Stimulated activated naive CD4-positive, alpha-beta T cell treated with Interleukin-2 at 50 U/mL for 16 hours (primary cell): ENCODE results near the gene ATG7.
"Not testable (repeated sequence)": the region's sequence is repeated elsewhere in the genome, so short reads cannot be mapped to it uniquely, and the experiment has no call there.

Source experiments
- DNase-seq: peaks from one replicate; lab custom pipeline; 2025; lab: John Stamatoyannopoulos, UW

The ATG7 gene

DNA sequence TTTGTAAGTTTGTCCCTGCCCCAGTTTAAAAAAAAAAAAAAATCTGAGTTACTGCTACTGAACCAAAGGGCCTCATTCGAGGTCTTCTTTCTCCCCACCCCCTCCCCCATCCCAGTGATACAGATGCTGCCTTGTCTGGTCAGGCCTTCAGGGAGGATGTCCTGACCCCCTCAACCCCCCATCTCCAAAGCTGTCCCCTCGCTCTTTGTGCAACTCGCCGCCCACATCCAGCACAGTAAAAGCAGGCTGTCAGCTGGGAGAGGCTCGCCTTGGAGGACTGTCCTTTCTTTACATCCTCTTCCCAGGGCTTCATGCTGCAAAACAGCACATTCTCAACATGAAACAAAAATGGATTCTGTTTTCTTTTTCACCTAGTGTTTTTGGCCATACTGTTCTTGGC, 238.2 kb downstream of the ATG7 start:
- DNase-seq: no peak

- not testable (repeated sequence) for DNase-seq
Observed at GRCh38 chr3:11511606-11512005, 239.4 kb downstream of the ATG7 start.

- DNase-seq: not testable (repeated sequence)
Observed at GRCh38 chr3:11513125-11513816, 241.1 kb downstream of the ATG7 start.

DNA sequence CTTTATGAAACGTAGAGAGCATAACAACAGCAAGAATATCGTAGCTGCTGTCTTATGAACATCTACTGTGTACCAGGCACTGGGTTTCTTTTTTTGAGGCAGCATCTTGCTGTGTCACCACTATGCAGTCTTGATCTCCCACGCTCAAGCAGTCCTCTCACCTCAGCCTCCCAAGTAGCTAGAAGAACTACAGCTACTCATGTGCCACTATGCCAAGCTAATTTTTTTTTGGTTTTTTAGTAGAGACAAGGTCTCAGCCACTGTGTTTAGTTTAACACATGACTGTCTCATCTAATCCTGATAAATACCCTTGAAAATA, 241.6 kb downstream of the ATG7 start:
- DNase-seq: no peak

- DNase-seq: no peak
Observed at GRCh38 chr3:11514191-11514821, 242.1 kb downstream of the ATG7 start.

- no peak for DNase-seq
Observed at GRCh38 chr3:11517601-11518000, 245.4 kb downstream of the ATG7 start.

GRCh38 chr3:11521167-11521566, 249.0 kb downstream of the ATG7 start:
- no peak for DNase-seq

GRCh38 chr3:11522398-11522715, 250.2 kb downstream of the ATG7 start:
- DNase-seq: no peak

DNA sequence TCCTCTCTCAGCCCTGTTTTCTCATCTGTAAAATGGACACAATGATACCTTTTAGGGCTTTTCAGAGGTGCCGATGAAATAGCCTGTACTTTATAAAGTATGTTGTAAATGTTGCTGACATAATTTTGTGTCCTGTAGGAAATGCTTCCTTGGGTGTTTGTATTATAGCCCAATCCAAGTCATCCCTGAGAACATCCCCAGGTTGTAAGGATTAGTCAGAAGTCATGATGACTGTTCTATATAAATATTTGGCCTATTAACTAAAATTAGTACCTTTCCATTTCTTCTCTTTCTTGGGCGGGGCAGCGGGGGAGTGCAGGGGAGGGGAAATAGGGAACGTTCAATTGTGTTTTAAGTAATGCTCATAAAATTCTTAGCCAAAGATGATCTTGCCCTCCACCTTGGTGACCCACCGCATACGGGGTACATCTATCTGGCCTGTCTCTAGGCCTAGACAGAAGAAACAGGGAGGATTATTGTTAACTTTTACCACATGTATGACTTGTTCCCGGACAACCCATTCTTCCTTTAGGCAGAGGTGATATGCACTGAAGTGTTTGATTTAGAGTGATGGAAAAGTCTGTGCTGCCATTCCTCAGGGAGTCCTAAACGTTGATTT, 250.9 kb downstream of the ATG7 start:
- DNase-seq: no peak

GRCh38 chr3:11523572-11524101, 251.4 kb downstream of the ATG7 start:
- no peak for DNase-seq

DNA sequence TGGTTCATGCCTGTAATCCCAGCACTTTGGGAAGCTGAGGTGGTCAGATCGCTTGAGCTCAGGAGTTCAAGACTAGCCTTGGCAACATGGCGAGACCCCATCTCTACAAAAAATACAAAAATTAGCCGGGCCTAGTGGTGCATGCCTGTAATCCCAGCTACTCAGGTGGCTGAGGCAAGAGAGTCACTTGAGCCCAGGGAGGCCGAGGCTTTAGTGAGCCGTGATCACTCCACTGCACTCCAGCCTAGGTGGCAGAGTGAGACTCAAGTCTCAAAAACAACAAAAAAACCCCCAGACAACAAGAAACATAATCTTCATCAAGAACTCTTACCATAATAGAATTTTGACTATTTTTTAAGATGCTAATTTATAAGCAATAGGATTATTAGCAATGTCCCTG, 253.9 kb downstream of the ATG7 start:
- DNase-seq: not testable (repeated sequence)

DNA sequence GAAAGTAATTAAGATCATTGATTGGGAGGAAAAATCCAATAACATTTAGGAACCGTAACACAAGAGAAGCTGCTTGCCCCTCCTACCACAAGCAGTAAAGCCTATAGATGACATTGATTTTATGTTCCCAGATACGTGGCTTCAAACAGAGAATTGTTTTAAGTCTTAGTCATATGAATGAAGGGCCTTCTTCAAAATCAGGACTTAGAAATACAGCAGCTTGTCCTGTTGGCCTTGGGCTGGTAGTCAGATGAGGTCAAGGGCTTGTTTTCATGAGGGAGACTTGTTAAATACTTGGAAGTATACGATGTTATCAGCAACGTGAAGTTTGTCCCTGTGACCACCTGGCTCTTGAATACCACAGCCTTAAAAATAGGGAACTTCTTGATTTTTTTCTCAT, 257.1 kb downstream of the ATG7 start:
- no peak for DNase-seq

DNA sequence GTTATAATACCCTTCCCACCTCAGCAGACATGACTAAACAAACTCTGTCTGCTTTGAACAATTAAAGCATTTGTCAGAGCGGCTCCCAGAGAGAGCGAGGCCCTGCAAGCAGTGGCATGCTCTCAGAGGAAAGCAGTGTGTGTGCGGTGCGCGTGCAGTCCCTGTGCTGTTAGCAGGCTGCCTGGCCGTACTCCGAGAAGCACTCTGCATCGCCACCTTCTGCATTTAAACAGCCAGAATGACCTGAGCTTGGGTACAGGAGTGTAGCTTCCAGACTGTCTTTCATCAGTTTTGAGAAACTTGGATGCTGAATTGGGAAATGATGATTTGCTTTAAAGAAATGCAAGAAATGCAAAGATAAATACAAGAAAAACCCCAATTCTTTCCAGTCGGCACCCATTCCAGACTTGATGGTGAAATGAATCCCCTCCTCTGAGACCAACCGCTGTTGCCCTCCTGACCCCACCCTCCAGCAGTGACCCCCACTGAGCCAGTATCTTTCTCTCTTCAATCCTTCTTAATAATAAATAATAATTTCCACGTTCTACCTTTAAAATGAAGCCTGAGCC, 258.0 kb downstream of the ATG7 start:
- DNase-seq: no peak

GRCh38 chr3:11532931-11533391, 260.8 kb downstream of the ATG7 start:
- DNase-seq: no peak

DNA sequence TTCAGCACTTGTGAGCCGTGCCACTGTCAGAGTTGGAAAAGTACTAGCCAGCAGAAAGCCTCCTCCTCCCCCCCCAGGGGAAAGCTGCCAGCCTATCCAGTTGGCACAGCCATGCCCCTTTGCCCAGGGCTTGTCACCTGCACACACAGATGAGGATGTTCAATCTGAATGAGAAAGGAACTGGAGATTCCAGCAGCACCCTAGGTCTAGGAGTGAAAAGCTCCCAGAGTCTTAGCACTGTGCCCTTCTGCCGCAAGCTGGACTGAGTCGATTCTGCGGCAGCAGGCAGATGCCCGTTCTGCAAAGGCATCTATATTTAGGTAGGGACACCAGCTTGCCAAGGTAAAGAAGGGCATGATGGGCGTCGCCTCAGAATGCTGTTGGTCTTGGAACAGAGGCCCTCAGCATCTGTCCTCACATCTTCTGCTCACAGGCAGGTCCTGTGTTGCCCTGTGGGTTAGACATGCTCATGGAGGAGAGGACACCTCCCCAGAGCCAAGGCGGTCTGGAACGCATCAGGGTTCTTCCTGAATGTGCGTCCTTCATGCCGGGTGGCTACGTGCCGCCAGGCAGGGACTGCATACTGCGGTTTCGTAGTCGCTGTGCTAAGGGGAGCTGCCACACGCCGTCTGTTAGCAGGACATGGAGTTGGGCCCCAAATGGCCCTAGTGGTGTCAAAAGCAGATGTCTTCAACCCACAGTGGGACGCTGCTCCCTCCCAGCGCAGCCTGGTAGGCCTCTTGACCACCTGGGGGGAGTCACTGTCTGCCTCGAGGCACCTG, 262.0 kb downstream of the ATG7 start:
- DNase-seq: no peak

DNA sequence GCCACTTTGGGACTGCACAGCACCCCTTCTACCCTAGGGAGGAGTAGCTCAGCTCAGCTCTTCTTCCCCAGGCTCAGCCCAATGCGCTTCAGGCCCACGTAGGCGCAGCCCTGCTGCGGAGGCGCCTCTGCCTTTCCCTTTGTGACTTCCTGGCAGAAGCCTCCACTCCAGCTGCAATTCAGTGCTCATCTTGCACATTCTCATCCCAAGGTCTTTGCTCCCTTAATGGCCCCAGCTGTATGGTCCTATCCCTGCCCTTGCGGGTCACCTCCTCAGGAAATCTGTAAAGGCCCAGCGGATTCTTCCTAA, 262.6 kb downstream of the ATG7 start:
- no peak for DNase-seq

- no peak for DNase-seq
Observed at GRCh38 chr3:11535243-11535960, 263.2 kb downstream of the ATG7 start.

DNA sequence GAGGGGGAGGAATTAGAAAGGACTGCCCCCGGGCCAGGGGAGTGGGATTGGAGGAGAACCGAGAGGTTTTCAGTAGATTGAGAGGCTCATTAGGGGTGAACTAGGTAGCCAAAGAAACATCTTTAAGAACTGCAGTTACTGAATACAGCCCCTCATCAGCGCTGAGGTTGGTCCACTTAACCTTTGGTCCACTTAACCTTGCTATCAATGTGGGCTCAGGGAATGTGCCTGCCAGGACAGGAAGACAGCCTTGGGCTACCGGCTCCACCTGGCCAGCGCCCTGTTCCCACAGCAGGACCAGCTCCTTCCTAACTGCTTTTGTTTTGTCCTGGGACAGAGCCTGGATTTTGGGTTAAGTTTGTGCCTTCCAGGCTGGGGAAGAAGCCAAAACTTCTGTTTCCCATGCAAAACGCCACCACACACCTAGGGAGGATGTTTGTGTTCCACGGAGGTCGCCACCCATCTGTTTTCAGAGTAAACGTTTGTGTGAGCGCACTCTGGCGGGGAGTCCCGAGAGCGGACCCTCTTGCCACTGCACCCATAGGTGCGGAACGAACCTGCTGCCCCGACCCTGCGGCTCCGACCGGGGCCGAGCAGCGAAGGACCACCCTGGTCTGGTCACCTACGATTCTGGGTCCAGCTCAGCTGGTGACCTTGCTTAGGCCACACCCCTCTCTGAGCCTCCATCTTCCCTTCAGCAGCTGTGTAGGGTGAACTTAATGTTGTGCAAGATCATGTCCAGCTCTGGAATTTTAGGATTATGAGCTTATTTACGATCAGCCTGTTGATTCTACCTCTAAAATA, 264.1 kb downstream of the ATG7 start:
- DNase-seq: no peak

GRCh38 chr3:11536936-11537612, 264.9 kb downstream of the ATG7 start:
- DNase-seq: no peak

DNA sequence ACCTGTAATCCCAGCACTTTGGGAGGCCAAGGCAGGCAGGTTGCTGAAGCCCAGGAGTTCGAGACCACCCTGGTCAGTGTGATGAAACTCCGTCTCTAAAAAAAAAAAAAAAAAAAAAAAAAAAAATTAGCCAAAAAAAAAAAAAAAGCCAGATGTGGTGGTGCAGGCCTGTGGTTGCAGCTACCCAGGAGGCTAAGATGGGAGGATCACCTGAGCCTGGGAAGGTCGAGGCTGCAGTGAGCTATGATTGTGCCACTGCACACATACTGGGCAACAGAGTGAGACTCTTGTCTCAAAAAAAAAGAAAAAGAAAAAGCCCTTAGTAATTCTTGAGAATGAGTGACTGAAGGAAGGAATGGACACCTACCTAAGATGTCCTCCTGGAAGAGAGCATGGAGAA, 266.4 kb downstream of the ATG7 start:
- no peak for DNase-seq
